ENCODE data around the gene GPR153. TPM values are rescaled to one million over a fixed set of nuclear protein-coding genes. Genes with fewer than 3 reads are reported as not detected.

The GPR153 gene
- polyA plus RNA-seq, 3 donors from 2014 or later = 0.58 to 1.5 (median 0.68) TPM

DNA sequence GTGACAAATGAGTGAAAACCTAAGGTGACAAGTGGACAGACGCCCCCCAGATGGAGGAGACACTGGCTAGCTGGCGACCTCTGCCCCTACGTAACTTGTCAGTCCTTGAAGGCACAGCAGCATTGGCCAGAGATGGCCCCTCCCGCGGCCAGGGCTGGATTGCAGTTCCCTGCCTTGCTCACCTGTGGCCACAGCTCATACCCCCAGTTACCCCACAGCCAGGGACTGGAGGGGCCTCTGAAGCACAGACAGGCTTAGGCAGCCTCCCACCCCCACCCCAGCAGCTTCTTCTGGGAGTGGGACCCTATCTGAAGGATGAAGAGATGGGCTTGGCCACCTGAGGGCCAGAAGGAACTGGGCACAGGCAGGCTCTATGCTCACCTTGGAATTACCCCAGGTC, 13.2 kb downstream of the GPR153 start:
- peaks cover 5 to 11% of the 10 kb centered on the region in 2 donors for H3K4me1 Mint-ChIP-seq
- DNase-seq = no peak
- peak overlapping the region in 1 of 5 donors; percentile 23 for H3K4me3 Mint-ChIP-seq
- no peak overlapping the region for H3K27ac Mint-ChIP-seq
- H3K27me3 Mint-ChIP-seq (ENCODE audit: low read depth in 3 of 3) = peaks cover 12 to 24% (median 24%) of the 10 kb centered on the region in 3 donors
- no peaks in the 10 kb centered on the region for H3K36me3 Mint-ChIP-seq
- no peaks in the 10 kb centered on the region for H3K9me3 Mint-ChIP-seq

DNA sequence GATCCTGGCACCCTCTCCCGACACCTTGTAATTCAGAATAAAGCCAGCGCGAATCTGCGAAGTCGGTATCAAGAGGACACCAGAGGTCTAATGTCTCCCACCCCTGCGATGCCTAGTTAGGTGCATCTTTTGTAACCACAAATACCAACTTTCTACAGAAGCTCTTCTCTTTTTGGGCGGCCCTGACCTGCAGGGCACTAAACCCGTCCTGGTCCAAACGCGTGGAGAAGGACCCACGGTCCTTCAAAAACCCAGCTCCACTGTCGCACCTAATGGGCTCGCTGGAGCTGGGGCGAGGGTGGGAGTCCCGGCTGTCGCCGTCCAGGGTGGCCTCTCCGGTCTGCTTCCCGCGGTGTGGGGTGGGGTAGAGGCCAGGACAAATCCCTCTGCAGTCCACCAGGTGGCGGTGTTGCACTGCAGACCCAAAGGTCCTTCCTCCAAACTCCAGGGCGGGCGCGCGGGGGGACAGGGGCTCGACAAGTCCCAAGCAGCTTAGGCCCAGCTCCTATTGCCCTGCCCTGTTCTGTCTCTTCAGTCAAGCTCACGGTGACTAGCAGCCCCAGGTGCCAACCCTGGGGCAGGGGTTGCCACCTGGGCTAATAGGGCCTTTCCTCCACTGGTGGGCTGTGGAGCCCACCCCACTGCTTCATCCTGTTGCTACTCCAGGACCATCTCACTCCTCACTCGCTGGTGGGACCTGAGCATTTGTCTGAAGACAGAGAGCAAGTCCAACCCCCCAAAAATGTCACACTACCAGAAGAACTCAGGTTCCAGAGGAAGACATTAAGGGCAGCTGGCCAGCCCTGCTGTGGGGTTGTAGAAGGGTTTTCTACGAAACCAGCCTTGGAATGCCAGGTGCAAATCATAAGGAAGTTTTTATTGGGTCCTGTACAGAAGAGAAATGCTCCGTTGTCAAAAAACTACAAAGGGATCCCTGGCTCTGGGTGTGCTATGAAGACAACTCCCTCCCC, 14.1 kb downstream of the GPR153 start:
- H3K9me3 Mint-ChIP-seq = no peaks in the 10 kb centered on the region
- no peaks in the 10 kb centered on the region for H3K36me3 Mint-ChIP-seq
- H3K27me3 Mint-ChIP-seq (ENCODE audit: low read depth in 3 of 3) = peaks cover 12 to 24% (median 24%) of the 10 kb centered on the region in 3 donors
- H3K4me1 Mint-ChIP-seq = peaks cover 5 to 11% of the 10 kb centered on the region in 2 donors
- H3K4me3 Mint-ChIP-seq = peak overlapping the region in 4 of 5 donors; percentile 38 to 72 (median 62)
- peak; percentile 74 to 78 (median 77) for DNase-seq
- H3K27ac Mint-ChIP-seq = no peak overlapping the region

DNA sequence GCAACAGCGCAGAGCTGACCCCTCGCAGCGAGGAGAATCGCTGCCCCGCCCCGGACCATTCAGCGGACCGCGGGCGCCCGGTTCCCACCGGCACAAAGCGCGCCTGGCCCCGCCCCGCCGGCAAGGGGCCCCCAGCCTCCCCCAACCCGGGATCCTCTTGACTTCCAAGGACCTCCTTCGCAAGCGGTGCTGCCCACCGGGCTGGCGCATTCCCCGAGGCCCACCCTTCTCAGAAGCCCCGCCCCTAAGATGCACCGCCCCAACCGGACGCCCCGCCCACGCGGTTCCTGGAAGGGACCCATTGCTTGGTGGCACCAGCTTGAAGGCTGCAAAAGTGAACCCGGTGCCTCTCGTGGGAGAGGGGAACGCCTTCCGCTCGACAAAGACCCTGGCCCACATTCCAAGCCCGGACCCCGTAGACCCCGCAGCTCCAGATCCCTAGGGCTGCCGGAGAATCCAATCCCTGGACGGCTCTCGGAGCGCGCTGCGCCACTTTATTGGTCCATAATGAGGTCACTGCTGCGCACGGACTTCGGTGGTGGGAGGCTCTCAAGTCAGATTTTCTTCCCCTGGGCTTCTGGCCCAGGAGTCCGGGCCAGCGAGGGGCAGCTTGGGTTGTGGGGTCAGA, 14.9 kb downstream of the GPR153 start:
- peaks cover 15 to 29% (median 26%) of the 10 kb centered on the region in 3 donors for H3K27me3 Mint-ChIP-seq (ENCODE audit: low read depth in 3 of 3)
- H3K4me1 Mint-ChIP-seq = peaks cover 5 to 13% of the 10 kb centered on the region in 2 donors
- H3K9me3 Mint-ChIP-seq = no peaks in the 10 kb centered on the region
- H3K36me3 Mint-ChIP-seq = no peaks in the 10 kb centered on the region
- no peak overlapping the region for H3K4me3 Mint-ChIP-seq
- no peak overlapping the region for H3K27ac Mint-ChIP-seq
- peak in 1 of 3 donors; percentile 18 for DNase-seq

DNA sequence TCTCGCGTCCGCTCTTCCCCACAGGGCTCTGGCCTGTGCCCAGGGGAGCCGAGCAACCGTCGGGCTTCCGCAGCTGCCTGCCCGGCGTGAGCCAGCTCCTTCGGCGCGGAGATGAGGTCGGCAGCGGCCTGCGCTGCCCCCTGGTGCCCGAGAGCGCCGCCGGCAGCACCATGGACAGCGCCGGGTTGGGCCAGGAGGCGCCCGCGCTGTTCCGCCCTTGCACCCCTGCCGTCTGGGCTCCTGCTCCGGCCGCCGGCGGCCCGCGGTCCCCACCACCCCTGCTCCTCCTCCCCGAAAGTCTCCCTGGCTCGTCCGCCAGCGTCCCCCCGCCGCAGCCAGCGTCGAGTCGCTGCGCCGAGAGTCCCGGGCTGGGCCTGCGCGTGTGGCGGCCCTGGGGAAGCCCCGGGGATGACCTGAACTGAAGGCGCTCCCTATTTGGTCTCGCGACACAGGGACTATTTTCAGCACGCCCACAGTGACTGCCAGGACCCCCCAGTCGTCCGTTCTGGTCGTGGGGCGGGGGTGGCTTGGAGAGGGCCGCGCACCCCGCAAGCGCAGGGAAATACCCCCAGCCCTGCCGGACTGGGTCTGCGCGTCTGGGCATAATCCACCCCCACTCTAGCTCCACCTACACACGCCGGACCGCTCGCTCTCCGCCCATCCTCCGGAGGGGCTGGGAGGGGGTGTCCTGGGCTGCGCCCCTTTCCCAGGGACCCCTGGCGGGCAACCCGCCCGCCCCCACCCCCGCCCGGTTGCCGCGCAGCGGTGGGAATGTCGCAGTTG, 15.6 kb downstream of the GPR153 start:
- no peak overlapping the region for H3K4me3 Mint-ChIP-seq
- H3K27me3 Mint-ChIP-seq (ENCODE audit: low read depth in 3 of 3) = peaks cover 15 to 29% (median 29%) of the 10 kb centered on the region in 3 donors
- H3K4me1 Mint-ChIP-seq = peaks cover 5 to 13% of the 10 kb centered on the region in 2 donors
- peak; percentile 76 to 82 (median 77) for DNase-seq
- H3K9me3 Mint-ChIP-seq = no peaks in the 10 kb centered on the region
- no peaks in the 10 kb centered on the region for H3K36me3 Mint-ChIP-seq
- no peak overlapping the region for H3K27ac Mint-ChIP-seq

DNA sequence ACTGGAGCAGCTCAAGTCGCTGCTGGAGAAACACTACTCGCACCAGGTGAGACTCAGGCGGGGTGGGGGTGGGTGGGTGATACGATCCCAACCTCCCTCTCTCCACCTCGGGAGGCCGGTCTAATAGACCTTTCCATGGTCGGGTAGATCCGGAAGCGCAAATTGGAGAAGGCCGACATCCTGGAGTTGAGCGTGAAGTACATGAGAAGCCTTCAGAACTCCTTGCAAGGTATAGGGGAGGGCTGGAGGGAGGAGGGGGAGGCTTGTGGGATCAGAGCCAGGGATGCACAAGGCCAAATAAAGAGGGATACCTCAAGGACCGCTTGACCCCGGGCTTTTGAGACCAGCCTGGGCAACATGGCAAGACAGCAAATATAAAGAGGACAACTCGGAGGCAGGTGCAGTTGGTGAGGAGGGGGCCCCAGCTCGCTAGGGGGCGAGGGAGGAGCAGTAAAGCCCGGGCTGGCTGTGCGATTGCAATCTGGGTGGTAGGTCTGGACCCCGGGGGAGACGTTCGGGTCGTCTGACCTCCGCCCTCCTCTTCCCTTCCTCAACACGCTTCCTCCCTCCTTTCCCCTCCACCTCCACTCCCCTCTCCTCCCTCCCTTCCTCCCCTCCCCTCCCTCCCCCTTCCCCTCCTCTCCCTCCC, 16.4 kb downstream of the GPR153 start:
- Mint-ChIP-seq H3K4me3 (no peak overlapping the region), H3K36me3 (no peaks in the 10 kb centered on the region), H3K27ac (no peak overlapping the region), H3K27me3 (ENCODE audit: low read depth in 3 of 3) (peaks cover 13 to 35% (median 29%) of the 10 kb centered on the region in 3 donors), H3K4me1 (peaks cover 5 to 11% of the 10 kb centered on the region in 2 donors), H3K9me3 (no peaks in the 10 kb centered on the region)
- DNase-seq = no peak

DNA sequence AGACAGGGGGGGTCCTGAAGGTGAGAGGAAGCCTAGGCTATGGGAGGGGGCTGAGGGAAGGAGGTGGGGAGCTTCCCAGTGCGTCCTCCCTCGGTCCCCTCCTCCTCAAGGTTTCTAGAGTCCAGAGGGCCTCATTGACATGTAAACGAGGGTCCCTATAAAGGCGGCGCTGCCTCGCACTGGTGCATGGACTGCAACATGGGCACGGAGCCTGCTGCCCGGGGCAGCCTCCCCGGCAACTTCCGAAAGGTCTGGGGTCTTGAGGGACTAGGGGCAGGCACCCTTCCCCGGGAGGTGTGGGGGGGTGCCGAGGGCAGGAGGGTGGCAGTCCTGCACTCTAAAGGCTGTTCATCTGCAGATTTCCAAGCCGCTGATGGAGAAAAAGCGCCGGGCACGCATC, 16.9 kb downstream of the GPR153 start, which contains the start of gene HES3:
TSS of gene HES3 (plus strand) at position 187 of the 400 bp plus-strand sequence. CDS start at position 374, 187 bp downstream.
- peaks cover 5 to 11% of the 10 kb centered on the region in 2 donors for H3K4me1 Mint-ChIP-seq
- peaks cover 13 to 38% (median 34%) of the 10 kb centered on the region in 3 donors for H3K27me3 Mint-ChIP-seq (ENCODE audit: low read depth in 3 of 3)
- no peak within 1 kb of the TSS for H3K4me3 Mint-ChIP-seq
- no peaks in the 10 kb centered on the region for H3K36me3 Mint-ChIP-seq
- no peaks in the 10 kb centered on the region for H3K9me3 Mint-ChIP-seq
- no peak for DNase-seq
- H3K27ac Mint-ChIP-seq = no peak within 1 kb of the TSS

DNA sequence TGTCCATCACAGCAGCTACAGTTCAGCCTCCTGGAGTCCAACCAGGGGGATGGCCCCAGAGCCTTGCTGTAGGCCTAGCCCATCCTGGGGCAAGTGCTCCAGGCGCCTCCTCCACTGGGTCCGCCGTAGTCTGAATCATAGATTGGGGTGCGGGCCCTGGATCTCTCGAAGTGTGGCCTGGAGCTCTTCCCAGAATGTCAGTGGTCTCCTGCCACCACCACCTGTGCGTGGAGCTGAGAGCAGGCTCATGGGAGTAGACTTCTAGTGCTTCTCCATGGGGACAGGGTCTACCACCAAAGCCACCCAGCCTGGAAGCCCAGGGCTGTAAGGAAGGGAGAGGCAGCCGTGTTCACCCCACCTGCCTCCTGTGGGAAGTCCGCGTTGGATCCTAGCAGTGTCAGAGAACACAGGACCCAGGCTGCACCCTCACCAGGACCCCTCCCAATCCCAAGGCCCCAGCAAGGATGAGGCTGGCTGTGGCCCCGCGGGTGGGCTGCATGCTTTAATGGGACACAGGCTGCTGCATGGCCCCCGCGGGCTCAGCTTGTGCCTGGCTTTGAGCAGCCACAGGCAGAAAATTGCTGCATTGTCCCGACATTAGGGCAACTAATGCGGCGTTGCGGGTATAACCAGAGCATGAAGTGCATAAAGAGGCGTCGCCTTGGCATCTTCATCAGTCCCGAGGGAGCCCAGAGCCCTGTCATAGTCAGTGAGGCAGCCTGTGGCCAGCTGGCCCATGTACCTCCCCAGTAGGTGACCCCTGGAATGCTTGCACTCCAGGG, 17.7 kb downstream of the GPR153 start:
- Mint-ChIP-seq H3K9me3 (no peaks in the 10 kb centered on the region), H3K27me3 (ENCODE audit: low read depth in 3 of 3) (peaks cover 13 to 41% (median 34%) of the 10 kb centered on the region in 3 donors), H3K4me1 (peaks cover 5 to 9% of the 10 kb centered on the region in 2 donors), H3K4me3 (no peak overlapping the region), H3K36me3 (no peaks in the 10 kb centered on the region), H3K27ac (no peak overlapping the region)
- no peak for DNase-seq

DNA sequence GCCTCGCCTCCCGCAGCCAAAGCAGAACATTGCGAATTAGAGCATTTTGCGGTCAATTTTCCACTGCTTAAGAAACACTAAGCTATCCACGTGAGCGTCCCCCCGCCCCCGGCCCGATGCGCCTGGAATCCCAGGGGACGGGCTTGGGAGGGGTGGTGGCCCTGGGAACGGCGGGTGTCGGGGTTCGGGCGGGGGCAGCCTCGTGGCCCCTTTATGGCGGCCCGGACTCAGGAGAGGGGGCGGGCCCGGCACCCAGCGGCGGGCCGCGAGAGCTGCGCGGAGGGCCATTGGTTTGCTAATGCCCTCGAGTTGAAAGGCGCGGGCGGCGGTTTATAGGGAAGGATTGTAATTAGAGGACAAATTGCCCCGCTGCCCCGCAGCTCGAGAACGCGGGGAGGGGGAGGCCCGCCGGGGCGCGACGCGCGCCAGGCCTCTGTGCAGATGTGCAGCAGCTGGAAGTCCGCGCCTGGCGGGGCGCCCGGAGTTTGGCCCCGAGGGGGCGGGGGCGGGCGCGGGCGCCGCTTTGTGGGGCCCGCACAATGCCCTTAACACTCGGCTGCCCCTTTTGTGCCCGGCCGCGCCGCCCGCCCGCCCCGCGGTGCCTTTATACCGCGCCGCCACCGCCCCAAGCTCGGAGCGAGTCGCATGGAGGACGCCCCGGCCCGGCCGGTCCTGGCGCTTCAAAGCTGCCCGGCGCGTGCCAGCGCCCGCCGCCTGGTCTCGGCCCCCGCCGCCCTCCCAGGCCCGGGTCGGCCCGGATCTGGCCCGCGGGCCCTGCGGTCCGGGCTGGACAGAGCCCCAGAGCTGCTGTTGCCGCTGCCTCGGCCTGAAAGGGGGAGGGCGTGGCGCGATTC, 18.8 kb downstream of the GPR153 start:
- DNase-seq = no peak
- H3K27ac Mint-ChIP-seq = no peak overlapping the region

DNA sequence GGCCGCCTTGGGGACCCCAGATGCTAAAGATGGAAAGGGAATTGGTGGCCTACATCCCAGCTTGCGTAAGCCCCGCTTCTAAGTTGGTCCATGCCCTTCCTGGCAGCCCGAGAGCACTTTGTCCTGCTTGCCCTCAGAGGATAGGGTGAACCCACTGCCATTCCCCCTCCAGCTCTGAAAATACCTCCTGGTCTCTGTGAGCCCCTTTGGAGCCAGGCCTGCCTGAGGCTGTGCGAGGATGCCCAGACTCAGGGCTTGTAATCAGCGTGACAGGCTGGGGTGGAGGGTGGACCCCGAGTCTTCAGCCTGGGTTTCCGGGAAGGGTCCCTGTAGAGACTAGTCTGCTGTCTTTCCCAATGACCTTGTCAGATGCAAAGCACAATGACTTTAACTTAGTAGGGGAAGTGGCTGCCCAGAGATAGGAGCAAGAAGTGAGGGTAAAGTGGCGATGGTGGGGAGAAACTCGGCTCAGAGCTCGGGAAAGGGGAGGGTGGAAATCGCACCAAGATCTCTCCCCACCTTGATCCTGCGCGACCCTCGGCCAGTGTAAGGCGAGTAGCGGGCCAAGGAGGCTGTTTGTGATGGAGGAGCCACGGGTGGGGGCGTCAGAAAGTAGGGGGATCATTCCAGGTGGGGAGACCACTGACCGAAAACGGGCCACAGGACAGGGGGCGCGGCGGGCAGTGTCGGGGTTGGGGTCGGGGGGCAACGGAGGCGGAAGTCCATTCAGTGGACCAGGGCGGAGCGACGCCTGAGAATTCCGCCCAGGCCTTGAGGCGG, 19.6 kb downstream of the GPR153 start:
- peaks cover 0 to 2% of the 10 kb centered on the region in 2 donors for H3K4me1 Mint-ChIP-seq
- no peak overlapping the region for H3K27ac Mint-ChIP-seq
- DNase-seq = no peak
- H3K27me3 Mint-ChIP-seq (ENCODE audit: low read depth in 3 of 3) = peaks cover 7 to 30% (median 26%) of the 10 kb centered on the region in 3 donors
- H3K9me3 Mint-ChIP-seq = no peaks in the 10 kb centered on the region
- H3K36me3 Mint-ChIP-seq = no peaks in the 10 kb centered on the region
- no peak overlapping the region for H3K4me3 Mint-ChIP-seq

More for the DNA sequence above, 18.8 kb downstream of the GPR153 start:
- H3K9me3 Mint-ChIP-seq = no peaks in the 10 kb centered on the region
- no peak overlapping the region for H3K4me3 Mint-ChIP-seq
- H3K4me1 Mint-ChIP-seq = peaks cover 5 to 6% of the 10 kb centered on the region in 2 donors
- peaks cover 12 to 38% (median 33%) of the 10 kb centered on the region in 3 donors for H3K27me3 Mint-ChIP-seq (ENCODE audit: low read depth in 3 of 3)
- no peaks in the 10 kb centered on the region for H3K36me3 Mint-ChIP-seq

DNA sequence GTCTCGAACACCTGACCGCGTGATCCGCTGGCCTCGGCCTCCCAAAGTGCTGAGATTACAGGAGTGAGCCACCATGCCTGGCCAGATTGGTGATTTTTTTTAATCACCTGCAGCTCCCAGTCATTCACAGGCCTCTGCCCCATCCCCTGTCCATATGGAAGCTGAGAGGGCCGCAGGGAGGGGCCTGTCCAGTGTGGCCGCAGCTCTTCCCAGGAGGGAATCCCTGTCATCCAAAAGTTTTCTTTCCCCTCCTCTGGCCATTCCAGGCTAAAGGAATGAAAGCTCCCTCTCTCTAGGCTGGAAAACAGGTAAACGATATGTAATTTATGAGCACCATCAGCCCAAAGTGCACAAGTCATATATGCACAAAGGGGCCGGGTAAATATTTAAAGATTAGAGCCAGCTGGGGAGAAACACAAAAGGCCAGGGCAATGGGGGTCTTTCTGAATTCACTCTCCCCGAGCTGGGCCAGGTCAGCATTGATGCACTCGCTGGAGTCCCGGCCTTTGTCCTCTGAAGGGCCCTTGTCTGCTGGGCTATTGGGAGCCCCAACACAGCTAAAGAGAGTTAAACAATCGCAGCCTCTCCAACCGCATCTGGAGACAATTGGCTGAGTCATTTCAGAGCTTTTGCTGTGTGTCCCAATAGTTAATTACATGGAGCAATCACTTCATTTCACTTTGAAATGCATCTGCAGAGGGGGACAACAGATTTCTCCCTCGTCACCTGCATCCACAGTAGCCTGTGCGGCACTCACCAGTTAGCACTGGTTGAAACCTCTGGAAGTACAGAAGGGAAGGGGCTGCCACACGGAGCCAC, 20.7 kb downstream of the GPR153 start:
- Mint-ChIP-seq H3K36me3 (no peaks in the 10 kb centered on the region), H3K4me3 (no peak overlapping the region), H3K9me3 (no peaks in the 10 kb centered on the region), H3K27ac (no peak overlapping the region), H3K4me1 (peaks cover 2% of the 10 kb centered on the region in 2 donors), H3K27me3 (ENCODE audit: low read depth in 3 of 3) (peaks cover 7 to 26% (median 25%) of the 10 kb centered on the region in 3 donors)
- DNase-seq = no peak
